ENCODE results near the gene LRBA.
A peak's percentile ranks its signal among the peaks of the same experiment; 100 is the strongest.

LRBA gene

DNA sequence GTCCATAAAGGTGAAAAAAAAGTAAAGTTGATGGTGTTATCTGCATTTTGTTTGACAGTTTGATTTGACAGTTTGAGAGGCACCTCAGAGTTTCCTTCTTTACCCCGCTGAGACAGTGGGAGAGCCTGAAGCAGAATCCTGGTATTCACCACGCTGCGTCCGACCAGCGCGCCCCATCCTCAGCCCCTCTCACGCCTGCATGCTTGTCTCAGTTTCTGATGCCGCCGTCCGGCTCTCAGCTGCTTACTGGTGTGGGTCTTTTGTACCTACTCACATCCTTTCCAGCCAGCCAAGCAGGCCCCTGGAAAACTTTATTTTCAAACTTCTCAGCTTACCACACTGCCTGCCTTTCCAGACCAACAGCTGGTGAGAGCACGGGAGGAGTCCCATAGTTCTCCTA, 761.7 kb downstream of the LRBA start:
- no peak for DNase-seq

- no peak for DNase-seq
Observed at GRCh38 chr4:150252741-150253140, 762.3 kb downstream of the LRBA start.

DNA sequence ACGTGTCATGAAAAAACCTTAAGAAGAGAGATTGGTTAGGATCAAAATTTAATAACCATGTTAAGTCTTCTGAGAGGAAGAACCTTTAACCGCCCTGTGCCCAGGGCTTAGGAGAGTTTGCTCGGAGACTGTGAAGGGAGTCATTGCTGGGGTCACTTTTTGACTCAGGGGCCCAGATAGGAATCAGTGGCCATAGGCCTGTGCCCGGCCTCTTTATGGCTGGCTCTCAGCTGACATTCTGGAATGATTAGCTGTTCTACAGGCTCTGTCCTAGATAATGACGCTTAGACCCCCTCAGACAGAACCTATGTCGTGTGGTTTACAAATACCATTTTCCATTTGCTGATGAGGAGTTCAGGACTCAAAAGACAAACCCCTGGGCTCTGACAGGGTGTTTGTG, 762.8 kb downstream of the LRBA start:
- DNase-seq, result no peak

DNA sequence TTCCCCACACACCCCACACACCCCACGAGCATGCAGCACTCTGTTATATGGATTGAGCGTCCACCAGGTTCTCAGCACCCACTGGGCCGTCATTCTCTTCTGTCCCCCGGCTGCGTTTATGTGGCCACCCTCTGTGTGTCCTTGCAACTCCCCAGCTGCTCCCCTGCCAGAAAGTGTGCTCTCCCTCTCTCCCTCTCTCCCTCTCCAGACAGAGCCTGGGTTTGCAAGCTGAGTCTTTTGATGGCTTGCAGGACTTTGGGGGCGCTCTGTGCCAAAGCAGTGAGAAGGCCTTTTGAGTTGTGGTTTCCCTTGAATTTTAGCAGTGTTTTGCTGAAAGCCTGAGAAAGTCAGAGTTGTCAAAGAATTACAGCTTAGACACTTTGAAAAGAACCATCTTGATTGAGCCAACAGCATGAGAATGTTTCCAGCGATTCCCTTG, 763.3 kb downstream of the LRBA start:
- DNase-seq, result no peak

GRCh38 chr4:150250998-150251651, 764.0 kb downstream of the LRBA start:
- no peak for DNase-seq

- no peak for DNase-seq
Observed at GRCh38 chr4:150250293-150250997, 764.6 kb downstream of the LRBA start.

DNA sequence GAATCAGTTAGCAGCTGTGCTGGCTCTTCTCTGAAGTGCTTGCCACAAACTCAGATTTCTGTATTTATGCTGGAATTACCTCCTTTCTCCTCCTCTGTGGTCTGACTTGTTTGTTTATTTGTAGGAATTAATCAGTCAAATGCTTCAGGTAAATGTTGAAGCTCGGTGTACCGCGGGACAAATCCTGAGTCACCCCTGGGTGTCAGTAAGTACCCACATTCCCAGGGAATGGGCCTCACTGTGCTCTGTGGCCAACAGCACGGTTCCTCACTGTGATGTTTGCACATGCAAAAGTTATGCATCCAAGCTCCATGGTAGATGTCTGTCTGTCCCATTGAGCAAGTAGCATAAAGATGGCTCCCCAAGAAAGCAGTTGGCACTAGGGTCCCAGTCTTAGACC, 766.9 kb downstream of the LRBA start:
- DNase-seq, result no peak

- no peak for DNase-seq
Observed at GRCh38 chr4:150247184-150247583, 767.9 kb downstream of the LRBA start.

GRCh38 chr4:150244600-150244999, 770.5 kb downstream of the LRBA start:
- DNase-seq, result no peak

DNA sequence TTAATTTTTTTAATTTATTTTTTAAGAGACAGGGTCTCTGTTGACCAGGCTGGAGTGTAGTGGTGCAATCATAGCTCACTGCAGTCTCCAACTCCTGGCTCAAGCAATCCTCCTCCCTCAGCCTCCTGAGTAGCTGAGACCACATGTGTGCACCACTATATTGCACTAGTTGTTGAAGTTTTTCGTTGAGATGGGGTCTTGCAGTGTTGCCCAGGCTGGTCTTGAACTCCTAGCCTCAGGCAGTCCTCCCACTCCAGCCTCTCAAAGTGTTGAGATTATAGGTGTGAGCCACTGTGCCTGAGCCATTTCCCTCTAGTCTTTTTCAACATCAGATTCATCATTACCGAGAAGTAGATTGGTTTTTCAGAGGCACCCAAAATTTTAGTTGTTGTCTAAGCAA, 771.2 kb downstream of the LRBA start:
- DNase-seq, result no peak

- DNase-seq, result peak; percentile 12
Observed at GRCh38 chr4:150242820-150243458, 772.1 kb downstream of the LRBA start.

GRCh38 chr4:150240011-150240410, 775.1 kb downstream of the LRBA start:
- DNase-seq, result no peak

- no peak for DNase-seq
Observed at GRCh38 chr4:150238591-150238990, 776.5 kb downstream of the LRBA start.

GRCh38 chr4:150237110-150237872, 777.8 kb downstream of the LRBA start:
- no peak for DNase-seq

GRCh38 chr4:150236626-150237025, 778.5 kb downstream of the LRBA start:
- no peak for DNase-seq

DNA sequence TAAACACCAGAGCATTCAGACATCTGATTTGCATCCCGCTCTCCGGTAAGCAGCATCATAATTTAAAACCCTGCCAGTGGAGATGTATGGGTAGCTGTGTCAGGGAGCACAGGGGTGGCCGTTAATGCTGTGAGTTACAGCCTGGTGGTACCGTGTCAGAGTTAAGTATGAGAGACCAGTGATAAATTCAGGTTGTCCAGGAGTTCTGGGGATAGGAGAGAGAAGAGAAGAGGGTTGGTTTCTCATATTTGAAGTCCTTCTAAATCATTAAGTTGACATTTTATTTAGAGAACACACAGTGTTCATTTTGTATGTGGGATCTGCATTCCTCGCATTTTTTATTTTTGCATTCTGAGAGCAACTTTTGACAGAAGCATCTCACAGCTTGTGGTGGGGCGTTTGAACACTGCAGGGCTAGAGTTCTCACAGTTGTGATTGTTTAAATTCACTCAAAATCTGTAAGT, 779.2 kb downstream of the LRBA start:
- no peak for DNase-seq

GRCh38 chr4:150235317-150235716, 779.8 kb downstream of the LRBA start:
- no peak for DNase-seq

DNA sequence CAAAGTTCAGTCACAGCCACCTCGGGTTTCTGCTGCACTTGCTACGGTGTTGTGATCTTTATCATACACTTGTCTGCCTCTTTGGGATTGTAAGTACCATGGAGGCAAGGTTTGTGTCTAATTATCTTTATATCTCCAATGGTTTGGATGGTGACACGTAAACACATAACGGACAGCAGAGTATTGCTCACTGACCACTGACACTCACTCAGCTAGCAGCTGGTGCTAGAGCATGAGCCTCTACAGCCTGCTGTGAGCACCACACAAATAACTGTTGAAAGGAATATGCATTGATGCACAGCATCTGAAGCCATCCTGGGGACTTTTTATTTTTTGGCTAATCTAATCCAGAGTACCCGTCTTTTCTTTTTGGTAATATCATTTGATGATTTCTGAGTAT, 780.8 kb downstream of the LRBA start:
- no peak for DNase-seq

GRCh38 chr4:150232029-150232428, 783.1 kb downstream of the LRBA start:
- DNase-seq, result no peak

- no peak for DNase-seq
Observed at GRCh38 chr4:150231107-150231770, 783.8 kb downstream of the LRBA start.

GRCh38 chr4:150230561-150230960, 784.5 kb downstream of the LRBA start:
- DNase-seq, result no peak

DNA sequence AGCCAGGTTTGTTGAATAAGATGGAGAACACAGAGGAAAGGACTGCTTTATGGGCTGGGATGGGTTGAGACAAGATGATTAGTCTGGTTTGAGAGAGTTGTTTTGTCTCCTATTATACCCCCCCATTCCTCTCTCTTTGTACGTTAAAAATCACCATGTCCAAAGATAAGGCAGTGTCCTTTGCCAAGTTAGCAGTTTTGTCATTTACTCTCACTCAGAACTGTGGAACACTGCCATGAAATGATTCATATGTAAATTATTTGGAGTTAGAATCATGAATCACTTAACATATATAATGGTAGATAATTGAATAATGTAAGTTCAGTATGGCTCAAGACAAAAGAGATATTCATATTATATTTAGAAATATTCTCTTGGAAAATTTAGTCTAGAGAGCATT, 785.6 kb downstream of the LRBA start:
- DNase-seq, result no peak

Measured in CD4-positive, alpha-beta T cell treated with Interleukin-12 subunit alpha and Interleukin-12 subunit beta, for 1 hour (primary cell).